Suprapubic skin (tissue), 4 donors: ENCODE data around the gene MEF2A.

Experiments used
- CTCF ChIP-seq, 2 donors: fragments of 200-600 bp in 1 of 2; fragments of 450-650 bp in 1 of 2; sonication (generic) in 1 of 2; IDR thresholded peaks; one replicate each; pipeline ENCODE4 v1.5.1; 2016 to 2019; ENCODE audit warnings: antibody characterized with exemption in 2 of 2, mild to moderate bottlenecking in 1 of 2, moderate library complexity in 1 of 2
- EP300 ChIP-seq: sonication (generic); formaldehyde crosslinking; IDR thresholded peaks from one replicate; pipeline ENCODE4 v1.6.1; 2017; ENCODE audit warnings: antibody characterized with exemption
- POLR2A ChIP-seq, 2 donors: fragments of 450-650 bp; IDR thresholded peaks; one replicate each; pipeline ENCODE4 v1.6.1; 2017; ENCODE audit warnings: antibody characterized with exemption in 2 of 2, mild to moderate bottlenecking in 2 of 2, moderate library complexity in 2 of 2
- POLR2AphosphoS5 ChIP-seq, 3 donors: sonication (generic); formaldehyde crosslinking; IDR thresholded peaks; one replicate each; pipeline ENCODE4 v1.6.1; 2017; ENCODE audit warnings: antibody characterized with exemption in 3 of 3

DNA sequence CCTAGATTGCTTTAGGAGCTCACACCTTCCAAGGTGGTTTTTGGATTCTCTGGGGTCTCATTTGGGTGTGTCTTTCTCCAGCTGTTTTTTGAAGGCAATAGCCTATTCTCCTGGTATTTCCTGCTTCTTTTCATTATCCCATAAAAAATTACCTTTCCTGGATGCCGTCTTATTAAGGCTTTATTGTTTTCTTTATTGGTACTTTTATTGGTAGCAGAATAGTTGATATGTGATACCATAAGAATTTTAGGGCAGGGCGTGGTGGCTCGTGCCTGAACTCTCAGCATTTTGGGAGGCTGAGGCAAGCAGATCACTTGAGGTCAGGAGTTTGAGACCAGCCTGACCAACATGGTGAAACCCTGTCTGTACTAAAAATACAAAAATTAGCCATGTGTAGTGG, 18.3 kb upstream of the MEF2A start:
- no peak for TF ChIP-seq CTCF (IDR thresholded peaks at IDR 0.05)
- no peak for TF ChIP-seq EP300
- no peak for TF ChIP-seq POLR2AphosphoS5 (IDR thresholded peaks at IDR 0.05)
- TF ChIP-seq POLR2A (IDR thresholded peaks at IDR 0.05), result no peak
